GM12878 (cell line): ENCODE measurements around the gene PYGB. TPM values are rescaled to one million over a fixed set of nuclear protein-coding genes. Genes with fewer than 3 reads are reported as not detected.

Experiments
- ATAC-seq: fragments of 200-7000 bp; cut with Tn5 transposase; 3 replicates; pipeline ENCODE4 v1.9.1; 2020; ENCODE audit warnings: mild to moderate bottlenecking, moderate library complexity
- BruUV-seq: library from RNA; stranded (reverse); fragments of 400-500 nt; replicated peaks from 2 replicates; lab custom pipeline; 2021; lab: Mats Ljungman, UMichigan
- CTCF ChIA-PET: fragments of 300-600 bp; sonication (Branson Sonifier 250); formaldehyde crosslinking; extraction: SDS; loops from one replicate; lab custom pipeline; 2021; ENCODE audit warnings: inconsistent platforms; lab: Yijun Ruan, JAX
- POLR2A ChIA-PET: fragments of 350-600 bp; formaldehyde crosslinking; extraction: SDS; loops from one replicate; lab custom pipeline; 2021; ENCODE audit warnings: inconsistent platforms; lab: Charles Lee
- RAD21 ChIA-PET: fragments of 300-600 bp; sonication (Branson Sonifier 250); formaldehyde crosslinking; loops from one replicate; lab custom pipeline; 2023; ENCODE audit warnings: antibody characterized with exemption; ENCODE audit not compliant: unreplicated experiment; lab: Charles Lee
- SMC1A ChIA-PET: fragments of 300-600 bp; sonication (Branson Sonifier 250); formaldehyde crosslinking; loops from one replicate; lab custom pipeline; 2023; ENCODE audit not compliant: unreplicated experiment, uncharacterized antibody; lab: Charles Lee
- DNase-seq: peaks from one replicate; pipeline ENCODE4 v3.0.0-alpha.2; 2011; ENCODE audit warnings: low read depth, low spot score
- FAIRE-seq: peaks from 3 replicates; lab custom pipeline; 2011; peaks lifted over from hg19 to GRCh38; lab: Jason Lieb, UNC
- H2AFZ ChIP-seq: 2 replicates; pipeline ENCODE4 v1.6.0; 2011; ENCODE audit warnings: low read depth, low read length, control low read depth; ENCODE audit not compliant: control insufficient read depth
- H3K27ac ChIP-seq: 2 replicates; pipeline ENCODE4 v1.5.1; 2011; ENCODE audit warnings: control low read depth; ENCODE audit not compliant: control insufficient read depth, insufficient read depth
- H3K27me3 ChIP-seq, 2 experiments: replicated peaks in 1 of 2; 2 replicates each; pipeline versions ENCODE4 v1.6.0 to v1.6.1; 2011; ENCODE audit warnings: low read length in 1 of 2; ENCODE audit not compliant: control insufficient read depth in 2 of 2, insufficient read depth in 2 of 2
- H3K36me3 ChIP-seq, 2 experiments: 2 replicates each; pipeline ENCODE4 v1.5.1; 2011; ENCODE audit warnings: low read length in 1 of 2; ENCODE audit not compliant: control insufficient read depth in 2 of 2, insufficient read depth in 2 of 2
- H3K4me1 ChIP-seq: 2 replicates; pipeline ENCODE4 v1.6.1; 2011; ENCODE audit warnings: mild to moderate bottlenecking, low read length, moderate library complexity, mixed read lengths; ENCODE audit not compliant: control insufficient read depth, insufficient read depth
- H3K4me2 ChIP-seq: 2 replicates; pipeline ENCODE4 v1.6.0; 2011; ENCODE audit warnings: control low read depth; ENCODE audit not compliant: control insufficient read depth, insufficient read depth
- H3K4me3 ChIP-seq: fragments of 200-600 bp; sonication (generic); 2 replicates; pipeline ENCODE4 v1.5.1; 2016
- H3K79me2 ChIP-seq: 2 replicates; pipeline ENCODE4 v1.6.0; 2011; ENCODE audit warnings: low read length; ENCODE audit not compliant: control insufficient read depth, insufficient read depth
- H3K9ac ChIP-seq: 2 replicates; pipeline ENCODE4 v1.8.0; 2011; ENCODE audit warnings: low read length, control low read depth, mixed read lengths; ENCODE audit not compliant: control insufficient read depth, insufficient read depth
- H3K9me3 ChIP-seq: replicated peaks from 3 replicates; pipeline ENCODE4 v1.5.1; 2011; ENCODE audit warnings: mild to moderate bottlenecking, low read length; ENCODE audit not compliant: control insufficient read depth, insufficient read depth
- H4K20me1 ChIP-seq: 2 replicates; pipeline ENCODE4 v1.6.0; 2011; ENCODE audit not compliant: control insufficient read depth, insufficient read depth
- ETV6 ChIP-seq, 2 experiments: fragments of 450-650 bp in 1 of 2; IDR thresholded peaks in 1 of 2; conservative IDR thresholded peaks in 1 of 2; 2 replicates each; pipeline ENCODE4 v1.6.1; 2014; ENCODE audit warnings: antibody characterized with exemption in 1 of 2, borderline replicate concordance in 1 of 2, low read depth in 1 of 2, mild to moderate bottlenecking in 1 of 2, moderate library complexity in 1 of 2
- IKZF2 ChIP-seq, 2 experiments: fragments of 450-650 bp; IDR thresholded peaks; 2 replicates each; pipeline ENCODE4 v1.6.1; 2017; ENCODE audit warnings: mild to moderate bottlenecking in 2 of 2, moderate library complexity in 2 of 2
- MTA3 ChIP-seq: IDR thresholded peaks from 2 replicates; pipeline ENCODE4 v1.6.1; 2012; ENCODE audit warnings: low read length, inconsistent platforms, borderline replicate concordance
- POLR2A ChIP-seq: IDR thresholded peaks from 2 replicates; pipeline ENCODE4 v1.6.1; 2011; ENCODE audit warnings: low read depth, mild to moderate bottlenecking, low read length
- POLR2AphosphoS2 ChIP-seq: IDR thresholded peaks from 2 replicates; pipeline ENCODE4 v1.6.1; 2011; ENCODE audit warnings: low read depth, mild to moderate bottlenecking, low read length, improper control_type of control experiment, moderate library complexity
- SIX5 ChIP-seq: IDR thresholded peaks from 2 replicates; pipeline ENCODE4 v1.6.1; 2011; ENCODE audit warnings: mild to moderate bottlenecking, low read depth, low read length, moderate library complexity; ENCODE audit not compliant: severe bottlenecking
- SRF ChIP-seq, 2 experiments: IDR thresholded peaks; 2 replicates each; pipeline ENCODE4 v1.6.1; 2011; ENCODE audit warnings: low read depth in 2 of 2, low read length in 2 of 2, mild to moderate bottlenecking in 1 of 2, moderate library complexity in 1 of 2
- WRNIP1 ChIP-seq: IDR thresholded peaks from 2 replicates; pipeline ENCODE4 v1.6.1; 2011; ENCODE audit warnings: low read depth, low read length, improper control_type of control experiment, borderline replicate concordance
- YBX1 ChIP-seq: fragments of 450-650 bp; IDR thresholded peaks from 2 replicates; pipeline ENCODE4 v1.6.1; 2016; ENCODE audit warnings: antibody characterized with exemption
- ZBED1 ChIP-seq: IDR thresholded peaks from 2 replicates; pipeline ENCODE4 v1.6.1; 2016; ENCODE audit warnings: borderline replicate concordance
- ZSCAN29 ChIP-seq: fragments of 450-650 bp; IDR thresholded peaks from 2 replicates; pipeline ENCODE4 v1.6.1; 2017; ENCODE audit warnings: mild to moderate bottlenecking, moderate library complexity
- WGBS: methylation state at CpG from one replicate; pipeline ENCODE4 v1.1.6; 2016; ENCODE audit warnings: low lambda C conversion rate; ENCODE audit not compliant: insufficient replicate concordance, insufficient coverage; ENCODE audit errors: missing lambda C conversion rate; 5-methylcytosine and 5-hydroxymethylcytosine counted together
- in situ Hi-C: fragments of 300-500 bp; cut with MboI; formaldehyde crosslinking; loops from 9 replicates; pipeline ENCODE4 v1.14.3; 2018; ENCODE audit warnings: mixed read lengths
- intact Hi-C: fragments of 100-400 bp; cut with micrococcal nuclease; formaldehyde crosslinking; loops from one replicate; pipeline ENCODE4 v1.14.2; 2022; ENCODE audit not compliant: unreplicated experiment
- polyA plus RNA-seq, 11 experiments: library from polyadenylated mRNA; depleted of rRNA in 4 of 11; unstranded in 6 of 11; stranded (reverse) in 5 of 11; fragments of >200 nt; fragmentation: Nextera tagmentation in 4 of 11; fragmentation: Illumina TruSeq in 1 of 11; extraction: Ambion mirVana in 4 of 11; extraction: Trizol in 1 of 11; gene quantifications; 1 replicate in 1 of 11; 2 replicates in 10 of 11; pipeline versions ENCODE4 v1.2.1 to v1.2.3, GENCODE V29; 2011 to 2016; ENCODE audit warnings: inconsistent platforms in 2 of 11, missing spikeins in 2 of 11, low read depth in 1 of 11
- total RNA-seq, 4 experiments: library from RNA; depleted of rRNA in 3 of 4; stranded (reverse); fragments of >200 nt in 3 of 4; fragmentation: Illumina TruSeq in 1 of 4; extraction: Trizol in 1 of 4; gene quantifications; 2 replicates each; pipeline versions ENCODE4 v1.2.1 to v1.2.3, GENCODE V29; 2013 to 2021
- TF ChIP-seq, protein P1 (sequence below): IDR thresholded peaks from 2 replicates; pipeline ENCODE4 v1.6.1; 2012; ENCODE audit warnings: improper control_type of control experiment, low read depth, low read length; ENCODE audit not compliant: insufficient replicate concordance
- TF ChIP-seq, protein P2 (sequence below): fragments of 450-650 bp; IDR thresholded peaks from 2 replicates; pipeline ENCODE4 v1.6.1; 2018; ENCODE audit warnings: mild to moderate bottlenecking, low read depth, moderate library complexity; ENCODE audit not compliant: partially characterized antibody
- TF ChIP-seq, protein P3 (sequence below): IDR thresholded peaks from 2 replicates; pipeline ENCODE4 v1.6.1; 2011; ENCODE audit warnings: low read depth, mild to moderate bottlenecking, low read length, moderate library complexity, borderline replicate concordance; ENCODE audit errors: extremely low read depth

Gene PYGB
- total and polyA plus RNA-seq, 10 of the 15 experiments (the other 5 are each of a cell fraction or from before 2014, with no cell fraction given), result 0.34 to 33.5 (median 21.8) TPM

DNA sequence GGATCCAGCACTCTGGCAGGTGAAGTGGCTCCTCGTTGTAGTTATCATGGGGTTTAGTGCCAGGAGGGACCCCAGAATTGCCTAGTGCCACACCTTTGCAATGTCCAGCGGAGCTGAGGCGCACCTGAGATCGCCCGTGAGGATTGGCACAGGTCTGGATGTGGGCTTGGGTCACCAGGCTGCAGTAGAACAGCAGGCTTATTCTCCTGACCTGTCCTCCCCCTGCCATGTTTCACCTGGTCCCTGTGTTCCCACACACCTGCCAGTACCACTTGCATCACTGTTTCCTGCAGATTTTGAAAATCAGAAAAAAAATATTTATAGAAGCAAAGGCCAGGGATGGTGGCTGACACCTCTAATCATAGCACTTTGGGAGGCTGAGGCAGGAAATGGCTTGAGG, 35.6 kb upstream of the PYGB start (continued):
- TF ChIP-seq, protein P1, sequence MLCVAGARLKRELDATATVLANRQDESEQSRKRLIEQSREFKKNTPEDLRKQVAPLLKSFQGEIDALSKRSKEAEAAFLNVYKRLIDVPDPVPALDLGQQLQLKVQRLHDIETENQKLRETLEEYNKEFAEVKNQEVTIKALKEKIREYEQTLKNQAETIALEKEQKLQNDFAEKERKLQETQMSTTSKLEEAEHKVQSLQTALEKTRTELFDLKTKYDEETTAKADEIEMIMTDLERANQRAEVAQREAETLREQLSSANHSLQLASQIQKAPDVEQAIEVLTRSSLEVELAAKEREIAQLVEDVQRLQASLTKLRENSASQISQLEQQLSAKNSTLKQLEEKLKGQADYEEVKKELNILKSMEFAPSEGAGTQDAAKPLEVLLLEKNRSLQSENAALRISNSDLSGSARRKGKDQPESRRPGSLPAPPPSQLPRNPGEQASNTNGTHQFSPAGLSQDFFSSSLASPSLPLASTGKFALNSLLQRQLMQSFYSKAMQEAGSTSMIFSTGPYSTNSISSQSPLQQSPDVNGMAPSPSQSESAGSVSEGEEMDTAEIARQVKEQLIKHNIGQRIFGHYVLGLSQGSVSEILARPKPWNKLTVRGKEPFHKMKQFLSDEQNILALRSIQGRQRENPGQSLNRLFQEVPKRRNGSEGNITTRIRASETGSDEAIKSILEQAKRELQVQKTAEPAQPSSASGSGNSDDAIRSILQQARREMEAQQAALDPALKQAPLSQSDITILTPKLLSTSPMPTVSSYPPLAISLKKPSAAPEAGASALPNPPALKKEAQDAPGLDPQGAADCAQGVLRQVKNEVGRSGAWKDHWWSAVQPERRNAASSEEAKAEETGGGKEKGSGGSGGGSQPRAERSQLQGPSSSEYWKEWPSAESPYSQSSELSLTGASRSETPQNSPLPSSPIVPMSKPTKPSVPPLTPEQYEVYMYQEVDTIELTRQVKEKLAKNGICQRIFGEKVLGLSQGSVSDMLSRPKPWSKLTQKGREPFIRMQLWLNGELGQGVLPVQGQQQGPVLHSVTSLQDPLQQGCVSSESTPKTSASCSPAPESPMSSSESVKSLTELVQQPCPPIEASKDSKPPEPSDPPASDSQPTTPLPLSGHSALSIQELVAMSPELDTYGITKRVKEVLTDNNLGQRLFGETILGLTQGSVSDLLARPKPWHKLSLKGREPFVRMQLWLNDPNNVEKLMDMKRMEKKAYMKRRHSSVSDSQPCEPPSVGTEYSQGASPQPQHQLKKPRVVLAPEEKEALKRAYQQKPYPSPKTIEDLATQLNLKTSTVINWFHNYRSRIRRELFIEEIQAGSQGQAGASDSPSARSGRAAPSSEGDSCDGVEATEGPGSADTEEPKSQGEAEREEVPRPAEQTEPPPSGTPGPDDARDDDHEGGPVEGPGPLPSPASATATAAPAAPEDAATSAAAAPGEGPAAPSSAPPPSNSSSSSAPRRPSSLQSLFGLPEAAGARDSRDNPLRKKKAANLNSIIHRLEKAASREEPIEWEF, result no peak
- TF ChIP-seq WRNIP1 (no peak), POLR2A (no peak), ETV6 (conservative IDR thresholded peaks at IDR 0.05 in 1 of 2, IDR thresholded peaks at IDR 0.05 in 1 of 2; ENCODE audit: borderline replicate concordance in 1 of 2, low read depth in 1 of 2) (no peak)

DNA sequence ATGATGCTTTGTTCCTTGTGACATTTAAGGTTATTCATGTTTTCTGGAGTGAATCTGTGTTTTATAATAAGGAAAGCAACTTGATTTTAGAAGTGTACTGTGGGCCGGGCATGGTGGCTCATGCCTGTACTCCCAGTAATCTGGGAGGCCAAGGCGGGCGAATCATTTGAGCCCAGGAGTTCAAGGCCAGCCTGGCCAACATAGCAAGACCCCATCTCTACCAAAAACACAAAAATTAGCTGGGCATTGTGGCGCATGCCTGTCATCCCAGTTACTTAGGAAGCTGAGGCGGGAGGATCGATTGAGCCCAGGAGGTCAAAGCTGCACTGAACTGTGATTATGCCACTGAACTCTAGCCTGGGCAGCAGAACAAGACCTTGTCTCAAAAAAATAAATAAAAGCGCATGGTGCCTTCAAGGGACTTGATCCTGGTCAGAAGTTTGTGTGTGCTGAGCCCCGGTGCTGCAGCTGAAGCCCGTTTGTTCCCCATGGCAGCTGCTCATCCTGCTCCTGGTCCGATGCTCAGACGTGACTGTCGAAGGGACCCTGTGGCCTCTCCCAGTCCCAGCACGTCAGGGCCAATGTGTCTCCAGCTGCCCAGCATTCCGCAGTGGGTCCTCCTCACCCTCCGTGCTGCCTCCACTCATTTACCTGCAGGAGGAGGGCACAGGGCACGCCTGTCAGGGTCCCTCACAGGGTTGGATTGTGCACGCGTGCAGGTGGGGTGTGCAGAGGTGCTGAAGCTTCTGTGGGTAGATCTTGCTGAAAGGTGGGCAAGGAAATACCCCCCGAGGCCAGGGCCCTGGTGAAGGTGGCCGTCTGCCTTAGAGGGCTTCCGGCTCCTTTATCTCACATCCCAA, 34.1 kb upstream of the PYGB start:
- SMC1A ChIA-PET, result no interaction called here
- H3K36me3 ChIP-seq, result peaks cover 8 to 14% of the 10 kb centered on the region in 2 experiments; a peak in 3 of 4 replicates
- no peak for DNase-seq
- no peak overlapping the region for H3K4me3 ChIP-seq
- POLR2A ChIA-PET, result no interaction called here
- in situ Hi-C loops (no loop called here), intact Hi-C loops (no loop called here)
- no TSS peak for BruUV-seq
- no peak for ATAC-seq
- no peak overlapping the region for H3K27ac ChIP-seq
- no peaks in the 10 kb centered on the region for H3K9me3 ChIP-seq
- CTCF ChIA-PET, result no interaction called here
- no peaks in the 10 kb centered on the region for H3K27me3 ChIP-seq
- H4K20me1 ChIP-seq, result no peaks in the 10 kb centered on the region
- WGBS, result 97% methylated on average over 21 of the region's 21 CpGs
- H2AFZ ChIP-seq, result no peak overlapping the region
- no peaks in the 10 kb centered on the region for H3K79me2 ChIP-seq
- RAD21 ChIA-PET, result no interaction called here
- no peak overlapping the region for H3K9ac ChIP-seq
- no peak overlapping the region for H3K4me2 ChIP-seq
- FAIRE-seq, result no peak
- H3K4me1 ChIP-seq, result no peaks in the 10 kb centered on the region
- TF ChIP-seq ZSCAN29, result no peak
- no peak for TF ChIP-seq POLR2AphosphoS2
- no peak for TF ChIP-seq ZBED1
- TF ChIP-seq, protein P2, sequence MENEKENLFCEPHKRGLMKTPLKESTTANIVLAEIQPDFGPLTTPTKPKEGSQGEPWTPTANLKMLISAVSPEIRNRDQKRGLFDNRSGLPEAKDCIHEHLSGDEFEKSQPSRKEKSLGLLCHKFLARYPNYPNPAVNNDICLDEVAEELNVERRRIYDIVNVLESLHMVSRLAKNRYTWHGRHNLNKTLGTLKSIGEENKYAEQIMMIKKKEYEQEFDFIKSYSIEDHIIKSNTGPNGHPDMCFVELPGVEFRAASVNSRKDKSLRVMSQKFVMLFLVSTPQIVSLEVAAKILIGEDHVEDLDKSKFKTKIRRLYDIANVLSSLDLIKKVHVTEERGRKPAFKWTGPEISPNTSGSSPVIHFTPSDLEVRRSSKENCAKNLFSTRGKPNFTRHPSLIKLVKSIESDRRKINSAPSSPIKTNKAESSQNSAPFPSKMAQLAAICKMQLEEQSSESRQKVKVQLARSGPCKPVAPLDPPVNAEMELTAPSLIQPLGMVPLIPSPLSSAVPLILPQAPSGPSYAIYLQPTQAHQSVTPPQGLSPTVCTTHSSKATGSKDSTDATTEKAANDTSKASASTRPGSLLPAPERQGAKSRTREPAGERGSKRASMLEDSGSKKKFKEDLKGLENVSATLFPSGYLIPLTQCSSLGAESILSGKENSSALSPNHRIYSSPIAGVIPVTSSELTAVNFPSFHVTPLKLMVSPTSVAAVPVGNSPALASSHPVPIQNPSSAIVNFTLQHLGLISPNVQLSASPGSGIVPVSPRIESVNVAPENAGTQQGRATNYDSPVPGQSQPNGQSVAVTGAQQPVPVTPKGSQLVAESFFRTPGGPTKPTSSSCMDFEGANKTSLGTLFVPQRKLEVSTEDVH, result no peak
- TF ChIP-seq, protein P3, sequence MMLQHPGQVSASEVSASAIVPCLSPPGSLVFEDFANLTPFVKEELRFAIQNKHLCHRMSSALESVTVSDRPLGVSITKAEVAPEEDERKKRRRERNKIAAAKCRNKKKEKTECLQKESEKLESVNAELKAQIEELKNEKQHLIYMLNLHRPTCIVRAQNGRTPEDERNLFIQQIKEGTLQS, result no peak
- no peak for TF ChIP-seq SIX5
- TF ChIP-seq MTA3, result no peak
- TF ChIP-seq SRF (IDR thresholded peaks at IDR 0.05; ENCODE audit: low read depth in 2 of 2, low read length in 2 of 2), result no peak
- TF ChIP-seq IKZF2 (IDR thresholded peaks at IDR 0.05), result no peak
- TF ChIP-seq YBX1, result no peak
